GM12875 (cell line): ENCODE measurements around the gene HOXB5.

Experiments used
- H3K4me3 ChIP-seq: one replicate; pipeline ENCODE4 v1.5.1; 2011; ENCODE audit warnings: low read depth, low read length, control low read depth
- CTCF ChIP-seq: IDR thresholded peaks from 2 replicates; pipeline ENCODE4 v1.5.1; 2011; ENCODE audit warnings: low read depth, mild to moderate bottlenecking, control low read depth, inconsistent platforms, low read length, moderate library complexity, borderline replicate concordance; ENCODE audit not compliant: insufficient read depth

HOXB5 gene

GRCh38 chr17:48549914-48550501 lies 43.6 kb downstream of the HOXB5 start:
- no peak overlapping the region for H3K4me3 ChIP-seq
- TF ChIP-seq CTCF, result no peak

GRCh38 chr17:48549281-48549630 lies 44.3 kb downstream of the HOXB5 start:
- H3K4me3 ChIP-seq, result no peak overlapping the region
- TF ChIP-seq CTCF, result no peak

- TF ChIP-seq CTCF, result no peak
- H3K4me3 ChIP-seq, result no peak overlapping the region
These were observed 44.9 kb downstream of the HOXB5 start for GRCh38 chr17:48548523-48549280.

GRCh38 chr17:48547808-48548522 lies 45.6 kb downstream of the HOXB5 start:
- no peak for TF ChIP-seq CTCF
- no peak overlapping the region for H3K4me3 ChIP-seq

- H3K4me3 ChIP-seq, result no peak overlapping the region
- no peak for TF ChIP-seq CTCF
These were observed 46.4 kb downstream of the HOXB5 start for GRCh38 chr17:48546924-48547807.

- H3K4me3 ChIP-seq, result no peak overlapping the region
- TF ChIP-seq CTCF, result no peak
These were observed 47.2 kb downstream of the HOXB5 start for GRCh38 chr17:48546137-48546923.
